Activated T-cell treated with anti-CD3 and anti-CD28 coated beads, Interleukin-2, amount 50 U/mL, for 4 hours (primary cell): ENCODE measurements around the gene EFCAB8. TPM values are rescaled to one million over a fixed set of nuclear protein-coding genes. Genes with fewer than 3 reads are reported as not detected.
A peak's percentile ranks its signal among the peaks of the same experiment; 100 is the strongest.

Experiments
- ATAC-seq, 2 donors: fragments of 200-7000 bp; cut with Tn5 transposase; one replicate each; pipeline ENCODE4 v1.10.0; 2021
- DNase-seq: peaks from one replicate; pipeline ENCODE4 v3.0.0-alpha.2; 2020
- H3K27me3 Mint-ChIP-seq: one replicate; pipeline ENCODE4 v1.8.0; 2021; ENCODE audit warnings: low read depth, mixed read lengths
- H3K36me3 Mint-ChIP-seq: one replicate; pipeline ENCODE4 v1.8.0; 2022; ENCODE audit warnings: mixed read lengths; ENCODE audit not compliant: insufficient read depth
- H3K4me1 Mint-ChIP-seq: one replicate; pipeline ENCODE4 v1.8.0; 2021; ENCODE audit warnings: low read depth, mixed read lengths
- H3K4me3 Mint-ChIP-seq: one replicate; pipeline ENCODE4 v1.8.0; 2021; ENCODE audit warnings: mild to moderate bottlenecking, moderate library complexity, mixed read lengths
- H3K9me3 Mint-ChIP-seq: one replicate; pipeline ENCODE4 v1.8.0; 2021; ENCODE audit warnings: mixed read lengths
- total RNA-seq, 3 donors: library from RNA; stranded (reverse); gene quantifications; one replicate each; pipeline ENCODE4 v1.2.1, GENCODE V29; 2021

EFCAB8 gene
- total RNA-seq, result under 1 TPM; 0.25 to 0.40 (median 0.38) TPM

DNA sequence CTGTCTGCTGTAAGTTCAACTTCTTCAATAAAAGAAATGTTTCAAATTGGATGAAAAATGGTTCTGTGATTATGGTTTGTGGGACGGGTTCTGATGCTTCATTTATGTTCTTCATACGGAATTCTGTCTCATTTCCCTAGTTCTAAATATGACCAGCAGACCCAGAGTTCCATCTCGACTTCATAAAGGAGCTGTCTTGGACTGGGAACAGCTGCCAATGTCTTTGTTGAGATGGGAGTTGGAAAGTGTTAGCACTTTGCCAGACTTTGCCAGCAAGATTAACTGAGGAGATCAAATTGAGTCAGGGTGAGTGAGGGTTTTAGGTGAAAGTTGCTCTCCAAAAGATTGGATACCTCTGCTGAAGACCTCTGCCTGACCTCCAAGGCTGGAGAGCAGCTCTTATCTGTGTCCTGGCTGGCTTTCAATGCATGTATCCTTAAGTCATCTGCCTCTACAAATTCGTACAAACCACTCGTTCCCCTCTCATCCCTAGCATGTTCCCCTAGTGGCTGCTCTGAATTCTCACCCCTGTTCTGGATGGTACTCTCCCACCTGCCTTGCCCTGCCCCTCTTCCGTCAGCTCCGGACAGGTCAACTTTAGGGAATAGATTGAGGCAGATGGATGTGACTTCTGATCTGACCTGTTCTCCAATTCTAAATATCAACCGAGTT is at the start of gene EFCAB8:
Gene EFCAB8 (plus strand): TSS at position 223 of the 672 bp plus-strand sequence. CDS start 4,870 bp downstream, outside the sequence.
- Mint-ChIP-seq H3K27me3 (no peaks in the 10 kb centered on the region), H3K9me3 (no peaks in the 10 kb centered on the region), H3K4me1 (peaks cover 17% of the 10 kb centered on the region), H3K36me3 (peaks cover 18% of the 10 kb centered on the region), H3K4me3 (no peak within 1 kb of the TSS)
- no peak for DNase-seq
- ATAC-seq, result no peak

DNA sequence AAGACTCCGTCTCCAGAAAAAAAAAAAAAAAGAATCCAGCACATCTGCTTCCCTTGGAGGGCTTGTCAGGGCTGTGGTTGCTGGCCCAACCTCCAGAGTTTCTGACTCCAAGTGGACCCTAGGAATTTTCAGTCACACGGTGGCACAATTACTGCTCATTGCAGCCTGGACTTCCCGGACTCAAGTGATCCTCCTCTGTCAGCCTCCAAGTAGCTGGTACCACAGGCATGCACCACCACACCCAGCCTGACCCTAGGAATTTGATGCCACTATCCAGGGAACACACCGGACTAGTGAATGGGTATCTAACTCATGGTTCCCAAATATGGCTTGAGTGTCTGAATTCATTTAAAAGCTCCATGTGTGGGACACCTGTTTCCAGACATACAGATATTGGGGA is 48.8 kb upstream of the EFCAB8 start:
- no peaks in the 10 kb centered on the region for H3K4me1 Mint-ChIP-seq
- DNase-seq, result no peak
- no peaks in the 10 kb centered on the region for H3K36me3 Mint-ChIP-seq
- no peaks in the 10 kb centered on the region for H3K9me3 Mint-ChIP-seq
- H3K4me3 Mint-ChIP-seq, result no peak overlapping the region
- no peak for ATAC-seq
- H3K27me3 Mint-ChIP-seq, result no peaks in the 10 kb centered on the region

- Mint-ChIP-seq H3K27me3 (no peaks in the 10 kb centered on the region), H3K36me3 (no peaks in the 10 kb centered on the region)
- ATAC-seq, result no peak
These were observed 47.8 kb upstream of the EFCAB8 start for GRCh38 chr20:32810941-32811340.

DNA sequence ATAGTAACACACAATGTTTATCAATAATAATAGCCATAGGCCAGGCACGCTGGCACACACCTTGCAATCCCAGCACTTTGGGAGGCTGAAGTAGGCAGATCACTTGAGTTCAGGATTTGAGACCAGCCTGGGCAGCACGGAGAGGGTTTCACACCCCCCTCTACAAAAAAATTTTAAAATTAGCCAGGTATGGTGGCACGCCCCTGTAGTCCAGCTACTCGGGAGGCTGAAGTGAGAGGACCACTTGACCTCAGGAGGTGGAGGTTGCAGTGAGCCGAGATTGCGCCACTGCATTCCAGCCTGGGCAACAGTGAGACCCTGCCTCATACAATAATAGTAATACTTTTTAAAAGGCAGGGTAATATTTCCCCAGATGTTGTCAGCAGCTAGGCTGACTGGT is 46.8 kb upstream of the EFCAB8 start:
- Mint-ChIP-seq H3K9me3 (no peaks in the 10 kb centered on the region), H3K27me3 (no peaks in the 10 kb centered on the region), H3K4me1 (no peaks in the 10 kb centered on the region), H3K4me3 (no peak overlapping the region), H3K36me3 (no peaks in the 10 kb centered on the region)
- ATAC-seq, result no peak
- no peak for DNase-seq

More at GRCh38 chr20:32810941-32811340, 47.8 kb upstream of the EFCAB8 start:
- Mint-ChIP-seq H3K4me1 (no peaks in the 10 kb centered on the region), H3K9me3 (no peaks in the 10 kb centered on the region), H3K4me3 (no peak overlapping the region)
- no peak for DNase-seq

DNA sequence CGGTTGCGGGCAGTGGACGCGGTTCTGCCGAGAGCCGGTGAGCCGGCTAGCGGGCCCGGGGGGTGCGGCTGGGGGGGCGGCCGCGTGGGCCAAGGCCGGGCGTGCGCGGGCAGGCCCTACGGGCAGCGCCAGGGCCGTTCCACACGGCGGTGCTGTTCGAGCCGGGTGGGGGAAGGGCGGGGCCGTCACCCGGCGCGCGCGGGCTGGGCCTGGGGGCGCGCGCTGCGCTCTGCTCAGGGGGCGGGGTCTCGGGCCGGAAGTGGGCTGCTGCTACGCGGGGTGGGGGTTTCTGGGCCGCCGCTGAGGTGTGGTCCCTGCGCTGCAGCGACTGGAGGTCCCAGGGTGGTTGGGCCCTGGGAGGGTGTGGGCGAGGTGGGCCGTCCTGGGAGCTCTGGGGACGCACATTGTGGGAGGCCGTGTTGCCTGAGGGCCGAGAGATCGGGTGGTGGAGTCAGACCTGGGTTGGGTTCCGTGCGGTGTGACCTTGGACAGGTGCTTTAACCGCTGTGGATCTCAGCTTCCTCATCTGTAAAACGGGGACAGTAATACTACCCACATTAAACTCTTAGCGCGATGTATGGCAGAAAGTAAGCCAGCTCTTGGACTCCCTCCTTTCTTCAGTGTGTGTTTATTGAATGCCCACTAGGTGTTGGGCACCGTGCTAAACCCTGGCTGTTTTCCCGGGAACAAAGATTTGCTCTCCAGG is 38.6 kb upstream of the EFCAB8 start:
- Mint-ChIP-seq H3K9me3 (no peaks in the 10 kb centered on the region), H3K4me3 (peak overlapping the region; percentile 95), H3K27me3 (no peaks in the 10 kb centered on the region), H3K4me1 (peaks cover 42% of the 10 kb centered on the region), H3K36me3 (peaks cover 2% of the 10 kb centered on the region)
- peak; percentile 80 to 85 for ATAC-seq
- DNase-seq, result peak; percentile 68

DNA sequence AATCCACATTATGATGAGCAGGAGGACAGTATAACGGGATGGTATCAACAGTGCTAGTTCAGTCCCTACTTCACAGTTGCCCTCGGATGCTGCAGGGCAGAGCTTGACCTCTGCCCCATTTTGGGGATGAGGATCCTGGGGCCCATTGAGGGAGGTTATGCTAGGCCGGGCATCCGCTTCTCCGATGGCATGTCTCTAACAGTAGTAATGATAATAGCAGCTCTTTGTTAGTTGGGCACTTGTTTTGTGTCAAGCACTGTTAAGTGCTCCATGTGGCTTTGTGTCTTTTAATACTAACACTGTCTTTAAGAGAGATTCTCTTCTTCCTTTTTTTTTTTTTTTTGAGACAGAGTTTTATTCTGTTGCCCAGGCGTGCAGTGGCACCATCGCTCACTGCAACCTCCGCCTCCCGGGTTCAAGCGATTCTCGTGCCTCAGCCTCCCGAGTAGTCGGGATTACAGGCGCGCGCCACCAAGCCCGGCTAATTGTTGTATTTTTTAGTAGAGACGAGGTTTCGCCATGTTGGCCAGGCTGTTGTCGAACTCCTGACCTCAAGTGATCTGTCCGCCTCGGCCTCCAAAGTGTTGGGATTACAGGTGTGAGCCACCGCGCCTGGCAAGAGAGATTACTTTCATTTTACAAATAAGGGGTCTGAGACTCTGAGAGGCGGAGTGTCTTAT is 37.9 kb upstream of the EFCAB8 start:
- no peaks in the 10 kb centered on the region for H3K9me3 Mint-ChIP-seq
- no peaks in the 10 kb centered on the region for H3K27me3 Mint-ChIP-seq
- H3K4me1 Mint-ChIP-seq, result peaks cover 46% of the 10 kb centered on the region
- peaks cover 6% of the 10 kb centered on the region for H3K36me3 Mint-ChIP-seq
- DNase-seq (no peak), ATAC-seq (no peak)
- H3K4me3 Mint-ChIP-seq, result peak overlapping the region; percentile 95

GRCh38 chr20:32822225-32822624 is 36.5 kb upstream of the EFCAB8 start:
- ATAC-seq (no peak), DNase-seq (no peak)
- H3K4me1 Mint-ChIP-seq, result peaks cover 48% of the 10 kb centered on the region
- H3K27me3 Mint-ChIP-seq, result no peaks in the 10 kb centered on the region
- peaks cover 8% of the 10 kb centered on the region for H3K36me3 Mint-ChIP-seq
- no peaks in the 10 kb centered on the region for H3K9me3 Mint-ChIP-seq
- H3K4me3 Mint-ChIP-seq, result peak overlapping the region; percentile 95

DNA sequence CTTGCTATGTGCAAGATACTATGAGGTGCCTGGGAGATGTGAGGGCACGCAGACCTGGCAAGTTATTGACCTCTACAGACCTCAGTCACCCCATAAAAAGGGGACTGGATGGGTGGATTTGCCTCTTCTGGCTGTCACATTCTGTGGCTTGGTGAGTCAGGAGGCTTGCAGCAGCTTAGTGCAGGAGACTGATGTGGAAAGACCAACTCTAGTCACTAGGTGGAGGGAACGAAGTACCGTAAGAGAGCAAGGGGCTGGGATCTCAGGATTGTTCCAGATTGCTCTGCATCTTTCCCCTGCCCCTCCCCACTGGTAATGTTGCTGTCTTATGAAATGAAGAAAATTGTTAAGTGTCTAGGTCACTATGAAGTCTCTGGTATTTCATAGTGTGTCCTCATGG is 35.6 kb upstream of the EFCAB8 start:
- Mint-ChIP-seq H3K4me3 (no peak overlapping the region), H3K4me1 (peaks cover 53% of the 10 kb centered on the region), H3K9me3 (no peaks in the 10 kb centered on the region), H3K27me3 (no peaks in the 10 kb centered on the region), H3K36me3 (peaks cover 14% of the 10 kb centered on the region)
- DNase-seq (no peak), ATAC-seq (peak in 1 of 2 donors; percentile 9)

DNA sequence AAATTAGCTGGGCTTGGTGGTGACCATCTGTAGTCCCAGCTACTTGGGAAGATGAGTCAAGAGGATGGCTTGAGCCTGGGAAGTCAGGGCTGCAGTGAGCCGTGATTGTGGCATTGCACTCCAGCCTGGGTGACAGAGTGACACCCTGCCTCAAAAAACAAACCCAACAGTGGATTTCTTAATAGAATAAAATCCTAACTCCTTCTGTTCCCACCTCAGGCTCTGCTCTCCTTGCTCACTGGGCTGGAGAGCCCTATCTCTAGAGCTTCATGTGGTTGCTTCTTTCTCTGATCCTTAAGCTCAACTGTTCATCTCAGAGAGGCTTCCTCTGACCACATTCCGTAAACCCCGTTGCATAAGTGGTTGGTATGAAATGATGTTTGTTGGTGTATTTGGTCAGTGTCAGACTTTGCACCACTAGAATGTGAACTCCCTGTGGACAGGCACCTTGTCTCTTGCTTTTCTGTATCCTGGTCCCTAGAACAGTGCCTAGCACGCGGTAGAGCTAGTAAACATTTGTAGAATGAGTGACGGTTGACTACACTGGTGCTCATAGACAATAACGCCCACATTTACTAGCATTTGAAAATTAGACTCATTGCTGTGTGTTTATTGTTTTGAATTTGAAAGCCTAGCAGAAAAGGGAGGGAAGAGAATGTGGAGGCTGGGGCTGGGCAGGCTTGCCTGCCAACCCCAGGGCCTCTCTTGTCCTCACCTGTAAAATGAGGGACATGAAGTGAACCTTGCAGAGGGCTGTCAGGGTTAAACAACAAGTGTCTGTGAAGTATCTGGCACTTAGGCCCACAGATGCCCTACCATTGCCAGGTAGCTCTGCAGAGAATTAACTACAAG is 34.8 kb upstream of the EFCAB8 start:
- peaks cover 58% of the 10 kb centered on the region for H3K4me1 Mint-ChIP-seq
- DNase-seq, result no peak
- no peak for ATAC-seq
- H3K27me3 Mint-ChIP-seq, result no peaks in the 10 kb centered on the region
- no peaks in the 10 kb centered on the region for H3K9me3 Mint-ChIP-seq
- H3K4me3 Mint-ChIP-seq, result no peak overlapping the region
- peaks cover 20% of the 10 kb centered on the region for H3K36me3 Mint-ChIP-seq

- no peak for ATAC-seq
- DNase-seq, result no peak
- peaks cover 38% of the 10 kb centered on the region for H3K36me3 Mint-ChIP-seq
- no peaks in the 10 kb centered on the region for H3K27me3 Mint-ChIP-seq
- H3K9me3 Mint-ChIP-seq, result no peaks in the 10 kb centered on the region
- H3K4me3 Mint-ChIP-seq, result no peak overlapping the region
- H3K4me1 Mint-ChIP-seq, result peaks cover 62% of the 10 kb centered on the region
These were observed 30.6 kb upstream of the EFCAB8 start for GRCh38 chr20:32828029-32828680.

DNA sequence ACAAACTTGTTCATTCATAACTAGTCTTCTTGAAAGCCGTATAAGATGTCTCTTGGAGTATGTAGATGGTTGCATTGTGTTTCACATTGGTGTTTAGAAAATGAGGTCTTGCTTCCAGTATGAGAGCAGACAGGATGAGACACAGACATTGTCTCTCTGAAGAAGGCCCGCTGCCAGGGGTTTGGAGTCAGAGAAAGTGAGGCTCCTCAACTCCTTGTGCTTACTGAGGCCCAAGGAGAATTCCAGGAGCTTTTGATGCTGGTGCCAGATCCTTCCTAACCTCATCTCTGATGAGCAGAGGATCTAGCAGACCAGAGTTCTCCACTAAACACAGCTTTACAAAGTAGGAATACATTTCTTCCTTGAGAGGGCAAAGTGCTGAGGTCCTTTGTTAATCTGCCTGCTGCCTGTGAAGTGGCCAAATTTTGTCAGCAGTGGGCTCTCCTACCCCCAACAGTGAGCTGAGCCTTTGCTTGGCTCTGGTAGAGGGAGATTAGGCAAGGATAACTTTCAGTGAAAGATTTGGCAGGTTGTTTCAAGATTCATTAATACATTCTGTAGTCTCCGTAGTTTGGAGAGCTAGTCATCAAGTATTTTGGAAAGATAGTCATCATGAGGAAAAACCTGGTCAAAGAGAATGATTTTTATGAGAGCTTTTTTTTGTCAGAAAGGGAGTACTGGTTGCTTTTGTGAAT is 29.3 kb upstream of the EFCAB8 start:
- H3K9me3 Mint-ChIP-seq, result no peaks in the 10 kb centered on the region
- H3K4me3 Mint-ChIP-seq, result no peak overlapping the region
- H3K36me3 Mint-ChIP-seq, result peaks cover 40% of the 10 kb centered on the region
- no peaks in the 10 kb centered on the region for H3K27me3 Mint-ChIP-seq
- ATAC-seq, result no peak
- no peak for DNase-seq
- H3K4me1 Mint-ChIP-seq, result peaks cover 56% of the 10 kb centered on the region

GRCh38 chr20:32830437-32830836 is 28.3 kb upstream of the EFCAB8 start:
- no peak for ATAC-seq
- peaks cover 39% of the 10 kb centered on the region for H3K36me3 Mint-ChIP-seq
- peaks cover 53% of the 10 kb centered on the region for H3K4me1 Mint-ChIP-seq
- DNase-seq, result no peak
- no peaks in the 10 kb centered on the region for H3K27me3 Mint-ChIP-seq
- H3K4me3 Mint-ChIP-seq, result no peak overlapping the region
- H3K9me3 Mint-ChIP-seq, result no peaks in the 10 kb centered on the region

GRCh38 chr20:32831982-32832381 is 26.7 kb upstream of the EFCAB8 start:
- Mint-ChIP-seq H3K36me3 (peaks cover 43% of the 10 kb centered on the region), H3K4me1 (peaks cover 56% of the 10 kb centered on the region)

More at GRCh38 chr20:32831982-32832381, 26.7 kb upstream of the EFCAB8 start:
- DNase-seq (no peak), ATAC-seq (no peak)
- Mint-ChIP-seq H3K9me3 (no peaks in the 10 kb centered on the region), H3K27me3 (no peaks in the 10 kb centered on the region), H3K4me3 (peak overlapping the region; percentile 45)
